ENCODE measurements around the gene RP2. TPM values are rescaled to one million over a fixed set of nuclear protein-coding genes. Genes with fewer than 3 reads are reported as not detected.

The RP2 gene
- total RNA-seq, 2 donors from 2014 or later = 11.8 to 12.7 TPM

GRCh38 chrX:46812445-46812844 is 24.4 kb upstream of the RP2 start:
- no peak for TF ChIP-seq CTCF (IDR thresholded peaks at IDR 0.05)
- H3K27ac ChIP-seq = no peak overlapping the region
- ATAC-seq (ENCODE audit: insufficient number of reproducible peaks, low FRiP score, low read depth) = no peak
- no peaks in the 10 kb centered on the region for H3K9me3 ChIP-seq
- no peaks in the 10 kb centered on the region for H3K27me3 ChIP-seq (replicated peaks; ENCODE audit: insufficient read depth)
- H3K4me3 ChIP-seq = no peak overlapping the region
- DNase-seq (ENCODE audit: low spot score) = no peak
- H3K4me1 ChIP-seq (ENCODE audit: control insufficient read depth in 1 of 2, low read depth in 2 of 2) = no peaks in the 10 kb centered on the region
- no peaks in the 10 kb centered on the region for H3K36me3 ChIP-seq

- TF ChIP-seq CTCF (IDR thresholded peaks at IDR 0.05) = no peak
- no peaks in the 10 kb centered on the region for H3K4me1 ChIP-seq (ENCODE audit: control insufficient read depth in 1 of 2, low read depth in 2 of 2)
- no peak for ATAC-seq (ENCODE audit: insufficient number of reproducible peaks, low FRiP score, low read depth)
- DNase-seq (ENCODE audit: low spot score) = no peak
- no peak overlapping the region for H3K4me3 ChIP-seq
- no peak overlapping the region for H3K27ac ChIP-seq
- no peaks in the 10 kb centered on the region for H3K9me3 ChIP-seq
- H3K36me3 ChIP-seq = no peaks in the 10 kb centered on the region
- no peaks in the 10 kb centered on the region for H3K27me3 ChIP-seq (replicated peaks; ENCODE audit: insufficient read depth)
Observed at GRCh38 chrX:46814966-46815365, 21.9 kb upstream of the RP2 start.

- no peaks in the 10 kb centered on the region for H3K36me3 ChIP-seq
- H3K9me3 ChIP-seq = no peaks in the 10 kb centered on the region
- no peaks in the 10 kb centered on the region for H3K4me1 ChIP-seq (ENCODE audit: control insufficient read depth in 1 of 2, low read depth in 2 of 2)
- H3K27me3 ChIP-seq (replicated peaks; ENCODE audit: insufficient read depth) = no peaks in the 10 kb centered on the region
- no peak for ATAC-seq (ENCODE audit: insufficient number of reproducible peaks, low FRiP score, low read depth)
- H3K27ac ChIP-seq = no peak overlapping the region
- no peak overlapping the region for H3K4me3 ChIP-seq
- no peak for DNase-seq (ENCODE audit: low spot score)
- no peak for TF ChIP-seq CTCF (IDR thresholded peaks at IDR 0.05)
Observed at GRCh38 chrX:46819136-46819535, 17.7 kb upstream of the RP2 start.

- Histone ChIP-seq H3K4me1 (ENCODE audit: control insufficient read depth in 1 of 2, low read depth in 2 of 2) (no peaks in the 10 kb centered on the region), H3K9me3 (no peaks in the 10 kb centered on the region), H3K27ac (no peak overlapping the region), H3K27me3 (replicated peaks; ENCODE audit: insufficient read depth) (no peaks in the 10 kb centered on the region), H3K4me3 (no peak overlapping the region), H3K36me3 (no peaks in the 10 kb centered on the region)
- no peak for TF ChIP-seq CTCF (IDR thresholded peaks at IDR 0.05)
- no peak for ATAC-seq (ENCODE audit: insufficient number of reproducible peaks, low FRiP score, low read depth)
- no peak for DNase-seq (ENCODE audit: low spot score)
Observed at GRCh38 chrX:46820391-46821100, 16.3 kb upstream of the RP2 start.

GRCh38 chrX:46823481-46823880 is 13.4 kb upstream of the RP2 start:
- Histone ChIP-seq H3K9me3 (no peaks in the 10 kb centered on the region), H3K4me1 (ENCODE audit: control insufficient read depth in 1 of 2, low read depth in 2 of 2) (no peaks in the 10 kb centered on the region), H3K27ac (no peak overlapping the region), H3K4me3 (no peak overlapping the region), H3K27me3 (replicated peaks; ENCODE audit: insufficient read depth) (no peaks in the 10 kb centered on the region), H3K36me3 (no peaks in the 10 kb centered on the region)
- DNase-seq (ENCODE audit: low spot score) (no peak), ATAC-seq (ENCODE audit: insufficient number of reproducible peaks, low FRiP score, low read depth) (no peak)
- TF ChIP-seq CTCF (IDR thresholded peaks at IDR 0.05) = no peak
